IMR-90 (cell line): Measurements from ENCODE around the gene VWA7.

Experiments used
- POLR2A ChIP-seq: IDR thresholded peaks from 2 replicates; pipeline ENCODE4 v1.6.1; 2012; ENCODE audit warnings: mild to moderate bottlenecking, low read depth, low read length
- RFX5 ChIP-seq: IDR thresholded peaks from 2 replicates; pipeline ENCODE4 v1.8.0; 2012; ENCODE audit warnings: low read depth, mild to moderate bottlenecking, low read length, moderate library complexity
- SMC3 ChIP-seq: fragments of 150-350 bp; IDR thresholded peaks from 2 replicates; pipeline ENCODE4 v1.6.1; 2016; ENCODE audit warnings: low read depth, mild to moderate bottlenecking, antibody characterized with exemption, low read length, moderate library complexity
- TF ChIP-seq, protein P1 (sequence below): conservative IDR thresholded peaks from 2 replicates; pipeline ENCODE4 v1.5.1; 2012; ENCODE audit warnings: mild to moderate bottlenecking, low read depth, low read length, improper control_type of control experiment

DNA sequence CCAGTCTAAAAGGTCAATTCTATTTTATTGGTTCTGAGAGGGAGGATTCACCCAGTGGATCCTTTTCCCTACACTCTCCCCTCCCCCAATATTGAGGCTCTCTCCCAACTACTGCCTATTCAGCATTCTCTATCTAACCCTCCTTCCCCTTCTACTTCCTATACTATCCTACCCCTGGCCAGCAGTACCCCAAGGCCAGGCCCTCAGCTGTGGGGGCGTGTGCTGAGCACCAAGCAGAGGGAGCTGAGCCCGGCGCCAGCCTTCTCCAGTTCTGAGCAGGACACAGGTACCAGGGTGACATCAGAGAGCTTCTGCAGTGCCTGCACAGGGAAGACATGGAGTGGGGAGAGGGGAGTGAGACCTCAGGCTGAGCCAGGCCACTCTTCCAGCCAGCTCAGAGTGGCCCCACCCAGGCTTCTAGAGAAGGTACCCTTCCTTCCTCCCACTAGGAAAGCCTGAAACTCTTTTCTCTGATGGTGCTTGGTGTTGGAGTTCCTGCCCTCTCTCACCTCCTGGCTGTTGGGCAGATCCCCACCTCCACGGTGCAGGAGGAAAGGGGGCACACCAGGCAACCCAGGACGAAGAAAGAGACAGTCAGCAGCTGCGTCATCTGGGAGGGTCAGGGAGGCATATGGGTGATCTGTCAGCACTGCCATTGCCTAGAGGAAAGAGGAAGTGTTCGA is 50.0 kb downstream of the VWA7 start:
- TF ChIP-seq RFX5 (no peak), POLR2A (no peak), SMC3 (no peak)
- TF ChIP-seq, protein P1, sequence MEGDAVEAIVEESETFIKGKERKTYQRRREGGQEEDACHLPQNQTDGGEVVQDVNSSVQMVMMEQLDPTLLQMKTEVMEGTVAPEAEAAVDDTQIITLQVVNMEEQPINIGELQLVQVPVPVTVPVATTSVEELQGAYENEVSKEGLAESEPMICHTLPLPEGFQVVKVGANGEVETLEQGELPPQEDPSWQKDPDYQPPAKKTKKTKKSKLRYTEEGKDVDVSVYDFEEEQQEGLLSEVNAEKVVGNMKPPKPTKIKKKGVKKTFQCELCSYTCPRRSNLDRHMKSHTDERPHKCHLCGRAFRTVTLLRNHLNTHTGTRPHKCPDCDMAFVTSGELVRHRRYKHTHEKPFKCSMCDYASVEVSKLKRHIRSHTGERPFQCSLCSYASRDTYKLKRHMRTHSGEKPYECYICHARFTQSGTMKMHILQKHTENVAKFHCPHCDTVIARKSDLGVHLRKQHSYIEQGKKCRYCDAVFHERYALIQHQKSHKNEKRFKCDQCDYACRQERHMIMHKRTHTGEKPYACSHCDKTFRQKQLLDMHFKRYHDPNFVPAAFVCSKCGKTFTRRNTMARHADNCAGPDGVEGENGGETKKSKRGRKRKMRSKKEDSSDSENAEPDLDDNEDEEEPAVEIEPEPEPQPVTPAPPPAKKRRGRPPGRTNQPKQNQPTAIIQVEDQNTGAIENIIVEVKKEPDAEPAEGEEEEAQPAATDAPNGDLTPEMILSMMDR, result no peak
